Epidermal melanocyte (primary cell): ENCODE results near the gene GFRA3.
"Not testable (repeated sequence)": the region's sequence is repeated elsewhere in the genome, so short reads cannot be mapped to it uniquely, and the experiment has no call there.

Source experiments
- DNase-seq: peaks from one replicate; pipeline ENCODE4 v3.0.0; 2011; ENCODE audit warnings: low spot score; ENCODE audit not compliant: insufficient read length

GFRA3 gene, protein sequence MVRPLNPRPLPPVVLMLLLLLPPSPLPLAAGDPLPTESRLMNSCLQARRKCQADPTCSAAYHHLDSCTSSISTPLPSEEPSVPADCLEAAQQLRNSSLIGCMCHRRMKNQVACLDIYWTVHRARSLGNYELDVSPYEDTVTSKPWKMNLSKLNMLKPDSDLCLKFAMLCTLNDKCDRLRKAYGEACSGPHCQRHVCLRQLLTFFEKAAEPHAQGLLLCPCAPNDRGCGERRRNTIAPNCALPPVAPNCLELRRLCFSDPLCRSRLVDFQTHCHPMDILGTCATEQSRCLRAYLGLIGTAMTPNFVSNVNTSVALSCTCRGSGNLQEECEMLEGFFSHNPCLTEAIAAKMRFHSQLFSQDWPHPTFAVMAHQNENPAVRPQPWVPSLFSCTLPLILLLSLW

DNA sequence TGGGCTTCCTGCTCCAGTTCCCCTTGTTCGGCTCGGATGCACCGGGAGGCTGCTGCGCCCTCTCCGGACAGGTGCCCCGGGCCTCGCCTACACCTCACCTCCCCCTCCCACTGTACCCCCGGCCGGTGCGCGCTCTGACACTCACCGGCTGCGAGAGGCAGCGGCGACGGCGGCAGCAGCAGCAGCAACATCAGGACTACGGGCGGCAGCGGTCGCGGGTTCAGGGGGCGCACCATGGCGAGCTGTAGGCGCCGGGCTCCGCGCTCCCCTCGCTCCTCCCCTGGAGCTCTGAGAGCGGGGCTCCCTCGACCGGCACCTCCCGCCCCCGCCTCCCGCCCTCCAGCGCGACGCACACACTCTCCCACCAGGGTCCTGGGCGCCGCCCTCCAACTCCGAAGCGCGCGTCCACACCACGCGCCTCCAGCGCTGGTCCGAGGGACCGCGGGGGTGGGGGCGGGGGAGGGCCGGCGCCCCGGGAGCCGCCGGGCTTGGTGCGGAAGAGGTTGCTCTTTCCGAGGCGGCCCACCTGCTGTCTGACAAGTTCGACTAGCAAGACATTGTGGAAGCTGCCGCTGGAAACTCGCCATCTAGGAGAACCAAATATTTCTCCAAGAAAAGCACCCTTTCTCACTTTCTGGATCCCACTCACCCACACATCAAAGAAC is at the start of gene GFRA3:
GFRA3 (minus strand) TSS at position 433 of the 665 bp plus-strand sequence; CDS start at position 236, 197 bp downstream.
- DNase-seq: no peak

DNA sequence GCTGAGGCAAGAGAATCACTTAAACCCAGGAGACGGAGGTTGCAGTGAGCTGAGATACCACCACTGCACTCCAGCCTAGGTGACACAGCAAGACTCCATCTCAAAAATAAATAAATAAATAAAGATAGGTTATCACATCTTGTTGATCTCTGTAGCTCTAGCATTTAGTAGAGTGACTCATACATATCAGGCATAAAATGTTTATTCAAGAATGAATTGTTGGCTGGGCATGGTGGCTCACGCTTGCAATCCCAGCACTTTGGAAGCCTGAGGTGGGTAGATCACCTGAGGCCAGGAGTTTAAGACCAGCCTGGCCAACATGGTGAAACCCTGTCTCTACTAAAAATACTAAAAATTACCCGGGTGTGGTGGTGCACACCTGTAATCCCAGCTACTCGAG is 43.8 kb upstream of the GFRA3 start:
- DNase-seq: not testable (repeated sequence)

DNA sequence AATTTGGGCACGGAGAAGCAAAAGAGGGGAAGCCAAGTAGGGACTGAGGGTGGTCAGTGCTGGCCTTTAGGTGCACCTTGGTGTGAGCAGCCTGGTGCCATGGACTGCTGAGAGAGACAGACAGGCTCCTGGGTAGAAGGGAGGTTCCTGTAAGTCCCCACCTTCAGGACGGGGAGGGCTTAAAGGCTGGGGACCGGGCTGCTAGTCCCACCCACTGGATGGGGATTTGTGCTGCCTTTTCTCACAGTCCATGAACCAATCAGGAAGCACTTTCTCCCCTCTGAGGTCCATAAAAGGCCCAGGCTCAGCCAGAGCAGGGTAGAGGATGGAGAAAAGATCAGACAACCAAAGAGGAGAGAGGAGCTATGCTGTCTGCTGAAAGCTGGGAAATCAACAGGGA is 41.9 kb upstream of the GFRA3 start:
- DNase-seq: no peak

DNA sequence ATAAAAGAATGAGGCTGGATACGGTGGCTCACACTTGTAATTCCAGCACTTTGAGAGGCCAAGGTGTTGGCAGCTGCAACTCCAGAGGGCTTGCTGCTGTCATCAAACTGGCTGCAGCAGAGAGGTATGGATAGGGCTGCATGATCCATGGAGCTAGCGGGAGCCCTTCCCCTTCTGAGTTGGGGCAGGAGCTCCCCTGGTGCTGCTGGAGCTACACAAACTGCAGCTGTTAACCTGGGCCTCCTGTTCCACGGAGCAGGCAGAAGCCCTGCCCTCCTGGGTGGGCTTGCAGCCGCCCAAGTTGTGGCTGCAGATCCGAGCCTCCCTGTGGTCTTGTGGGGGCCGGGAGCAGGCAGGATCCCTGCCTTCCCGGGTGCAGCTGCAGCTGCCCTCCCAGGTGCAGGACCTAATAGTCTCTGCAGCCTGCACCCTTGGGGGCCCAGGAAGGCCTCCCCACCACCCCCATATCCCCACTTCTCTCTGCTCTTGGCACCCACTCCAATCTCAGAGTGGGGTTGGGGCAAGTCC is 41.4 kb upstream of the GFRA3 start:
- DNase-seq: no peak

DNA sequence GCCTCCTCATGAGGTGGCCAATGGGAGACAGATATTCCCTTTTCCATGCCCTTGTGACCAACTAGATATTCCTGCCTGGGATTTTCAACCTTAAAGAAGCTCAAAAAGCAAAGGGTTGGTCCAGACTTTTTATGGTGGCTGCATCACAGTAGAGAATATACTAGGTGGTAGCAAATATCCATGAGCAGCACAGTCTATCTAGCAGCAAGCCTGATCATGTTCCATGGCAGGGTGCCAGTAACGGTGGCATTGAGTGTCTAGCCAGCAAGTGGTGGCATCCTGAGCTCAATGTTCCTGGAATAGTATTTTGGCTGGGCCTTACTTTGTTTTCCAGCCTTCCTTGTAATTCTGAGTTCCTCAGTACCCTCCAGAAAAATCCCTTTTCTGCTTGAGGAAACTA is 31.4 kb upstream of the GFRA3 start:
- DNase-seq: no peak

DNA sequence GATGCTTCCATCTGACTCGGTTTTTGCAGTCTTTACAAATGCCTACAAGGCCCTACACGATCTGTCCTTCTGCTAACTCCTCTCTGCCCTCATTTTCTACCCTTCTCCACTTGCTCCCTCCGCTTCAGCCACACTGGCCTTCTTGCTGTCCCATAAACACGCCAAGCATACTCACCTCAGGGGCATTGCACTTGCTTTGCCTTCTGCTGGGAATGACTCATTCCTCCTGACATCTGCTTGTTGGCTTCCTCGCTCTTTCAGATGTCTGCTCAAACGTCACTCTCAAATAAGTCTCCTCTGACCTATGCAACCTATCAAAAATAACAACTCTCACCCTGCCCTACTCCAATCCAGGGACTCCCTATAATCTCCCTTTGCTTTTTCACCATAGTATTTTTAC is 29.0 kb upstream of the GFRA3 start:
- no peak for DNase-seq

DNA sequence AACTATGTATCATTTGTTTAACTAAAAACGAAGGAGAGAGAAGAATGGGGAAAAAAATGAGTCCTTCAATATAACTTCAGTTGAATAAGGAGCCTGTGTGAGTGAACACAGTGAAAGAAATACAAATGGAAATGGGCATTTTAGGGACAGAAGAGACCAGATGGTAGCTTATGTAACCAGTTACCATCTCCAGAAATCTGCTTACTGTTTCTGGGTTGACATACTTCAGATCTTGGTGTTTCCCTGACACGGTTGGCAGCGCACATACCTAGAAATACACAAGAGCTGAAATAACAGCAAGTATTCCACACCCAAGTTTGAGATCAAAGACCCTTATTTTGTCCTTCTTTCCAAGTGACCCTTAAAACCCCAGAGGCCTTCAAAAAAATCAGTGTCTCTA is 14.9 kb upstream of the GFRA3 start:
- no peak for DNase-seq

DNA sequence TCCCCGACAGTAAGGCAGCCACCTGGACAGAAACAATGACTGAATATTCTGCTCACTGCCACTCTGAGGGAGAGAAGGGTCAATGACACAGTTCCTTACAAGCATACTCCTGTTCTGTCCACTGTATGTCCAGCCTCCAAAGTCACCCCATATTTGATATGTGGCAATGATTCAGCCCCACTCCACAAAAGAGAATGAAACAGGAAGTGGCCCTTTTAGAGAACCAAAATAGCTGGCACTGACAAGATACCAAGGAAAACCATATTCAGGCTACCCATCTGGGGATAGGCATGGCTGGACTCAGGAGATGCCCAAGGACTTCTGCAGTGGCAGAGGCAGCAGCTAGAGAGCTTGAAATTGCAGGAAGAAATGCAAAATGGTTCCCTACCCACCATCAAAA is 12.8 kb upstream of the GFRA3 start:
- DNase-seq: no peak

DNA sequence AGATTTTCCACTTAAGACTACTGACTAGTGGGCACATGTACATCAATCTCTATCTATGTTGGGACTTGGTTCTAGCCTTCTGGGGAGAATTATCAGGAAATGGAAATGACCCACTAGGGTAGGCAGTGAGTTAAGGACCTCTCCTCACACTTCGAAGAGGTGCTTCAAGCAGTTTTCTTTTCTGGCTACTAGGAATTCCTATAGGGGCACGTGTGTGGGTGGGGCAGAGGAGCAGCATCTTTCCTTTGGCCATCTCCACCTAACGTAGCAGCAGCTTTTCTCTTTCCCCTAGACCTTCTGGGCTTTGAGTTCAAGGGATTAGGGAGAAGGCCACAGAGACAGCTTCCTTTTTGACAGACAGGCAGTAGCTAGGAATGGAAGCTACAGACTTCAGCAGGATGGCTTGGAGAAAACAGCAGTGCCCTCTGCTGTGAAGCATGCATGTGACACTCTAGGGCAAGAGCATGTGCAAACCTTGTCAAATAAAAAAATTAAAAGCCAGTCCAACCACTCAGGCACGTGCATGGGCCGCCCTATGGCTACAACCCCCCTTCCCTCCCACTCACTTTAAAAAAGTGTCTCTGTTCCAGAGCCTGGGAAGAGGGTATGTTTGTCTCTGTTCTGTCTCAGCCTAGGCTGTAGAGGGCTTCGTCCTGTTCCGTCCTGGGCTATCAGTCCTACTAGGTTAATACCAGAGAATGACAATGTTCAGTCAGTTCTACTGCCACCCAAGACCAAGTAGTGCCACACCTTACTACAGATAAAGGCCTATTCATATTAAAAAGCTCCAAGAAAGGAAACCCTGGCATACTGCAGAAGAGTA is 8.7 kb upstream of the GFRA3 start:
- peak; percentile 76 for DNase-seq

DNA sequence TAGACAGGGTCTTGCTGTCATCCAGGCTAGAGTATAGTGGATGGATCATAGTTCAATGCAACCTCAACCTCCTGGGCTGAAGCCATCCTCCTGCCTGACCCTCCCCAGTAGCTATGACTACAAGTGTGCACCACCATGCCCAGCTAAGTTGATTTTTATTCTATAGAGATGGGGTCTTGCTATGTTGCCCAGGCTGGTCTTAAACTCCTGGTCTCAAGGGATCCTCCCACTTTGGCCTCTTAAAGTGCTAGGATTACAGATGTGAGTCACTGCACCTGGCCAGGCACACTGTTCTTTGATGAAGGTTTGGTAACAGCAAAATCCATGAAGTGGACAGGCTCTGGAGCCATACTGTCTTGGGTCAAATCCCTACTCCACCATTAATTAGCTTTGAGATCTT is 6.5 kb upstream of the GFRA3 start:
- DNase-seq: no peak

DNA sequence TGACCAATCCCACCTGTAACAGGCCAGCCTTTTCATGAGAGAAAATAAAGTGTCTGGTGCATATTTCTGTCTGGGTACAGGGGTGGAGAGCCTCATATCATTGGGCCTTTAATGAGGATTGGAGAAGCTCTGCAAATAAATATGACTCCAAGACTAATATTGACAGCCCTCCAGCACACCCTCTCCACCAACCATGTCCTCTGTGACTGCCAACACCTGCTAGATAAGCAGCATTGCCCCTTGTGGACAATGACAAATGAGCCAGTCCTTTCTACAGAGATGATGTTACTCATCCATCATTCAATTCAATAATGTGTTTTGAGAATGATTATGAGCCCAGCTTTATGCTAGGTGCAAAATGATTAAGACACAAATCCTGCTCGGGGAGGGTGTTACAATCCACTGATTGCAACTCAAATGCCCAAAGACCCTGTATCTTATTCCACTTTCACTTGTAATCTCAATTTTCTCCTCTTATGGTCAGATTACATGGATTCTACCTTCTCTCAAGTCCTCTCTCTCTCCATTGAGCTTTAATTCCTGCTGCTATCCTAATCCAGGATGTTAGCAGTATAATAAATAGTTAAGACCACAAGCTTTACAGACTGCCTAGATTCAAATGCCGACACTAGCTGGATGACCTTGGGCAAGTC is 2.1 kb upstream of the GFRA3 start:
- DNase-seq: no peak

DNA sequence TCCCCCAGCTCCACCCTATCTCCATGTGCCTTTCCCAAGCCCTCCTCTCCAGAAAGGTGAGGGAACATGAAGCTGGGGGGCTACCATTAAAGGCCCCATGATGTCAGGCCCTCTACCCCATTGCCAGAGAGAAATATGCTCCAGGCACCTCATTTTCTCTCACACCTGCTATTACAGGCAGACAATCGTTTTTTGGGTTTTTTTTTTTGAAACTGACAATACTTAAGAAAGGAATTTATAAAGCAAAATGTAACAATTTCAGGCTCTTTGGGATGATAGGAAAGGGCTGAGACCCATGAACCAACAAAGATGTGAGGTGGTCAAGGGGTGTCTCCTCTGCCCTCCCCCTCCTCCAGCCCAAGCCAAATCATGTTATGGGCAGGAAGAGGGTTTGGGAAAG is 1.5 kb upstream of the GFRA3 start:
- DNase-seq: no peak

DNA sequence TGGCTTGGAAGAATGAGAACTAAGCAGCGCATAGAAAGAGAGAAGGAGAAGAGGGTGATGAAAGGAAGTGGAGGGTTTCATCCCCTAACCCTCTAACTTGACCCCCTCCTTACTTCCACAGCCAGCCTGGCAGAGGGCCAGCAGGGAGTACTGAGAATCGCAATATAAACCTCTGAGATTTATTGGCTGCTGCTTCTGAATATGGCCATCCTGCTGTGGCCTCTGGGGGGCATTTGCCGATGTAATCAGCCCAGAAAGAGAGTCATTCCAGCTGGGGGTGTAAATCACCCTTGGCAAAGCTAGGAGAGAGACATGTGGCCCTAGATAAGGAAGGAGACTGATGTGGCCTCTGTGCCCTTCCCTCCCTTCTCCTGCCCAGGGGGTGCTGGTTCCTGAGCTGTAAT is 960 bp upstream of the GFRA3 start:
- no peak for DNase-seq

DNA sequence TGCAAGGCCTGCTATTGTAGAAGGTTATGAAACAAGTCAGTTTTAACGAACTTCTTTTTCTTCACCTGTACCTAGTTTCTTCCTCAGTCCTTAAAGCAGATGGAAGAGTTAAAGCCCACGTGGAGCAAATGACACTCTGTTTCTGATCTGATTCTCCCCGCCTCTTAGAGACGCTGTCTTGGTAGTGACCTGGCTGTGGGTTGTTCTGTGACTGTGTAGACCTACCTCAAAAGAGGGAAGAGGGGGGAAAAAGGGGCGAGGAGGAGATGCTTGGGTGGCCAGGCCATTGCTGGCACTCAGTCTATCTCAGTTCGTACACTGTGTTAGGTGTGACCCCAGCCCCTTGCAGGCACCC is 610 bp downstream of the GFRA3 start:
- DNase-seq: no peak

DNA sequence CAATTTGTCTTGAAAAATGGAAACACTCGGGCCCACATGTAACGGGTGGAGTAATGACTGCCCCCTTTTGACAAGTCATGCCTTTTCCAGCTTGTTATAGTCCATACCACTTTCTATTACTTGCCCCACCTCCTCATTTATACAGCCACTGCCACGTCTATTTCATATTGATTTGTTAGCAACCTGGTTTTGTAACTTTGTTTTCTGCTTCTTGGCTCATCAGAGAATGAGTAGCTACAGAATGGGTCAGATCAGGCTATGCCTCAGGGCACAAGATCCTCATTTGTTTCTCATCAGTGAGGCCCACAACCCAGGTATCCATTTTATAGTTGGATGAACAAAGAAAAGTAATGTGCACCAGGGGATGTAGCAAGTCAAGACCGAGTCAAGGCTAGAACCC is 1.7 kb downstream of the GFRA3 start:
- DNase-seq: no peak

DNA sequence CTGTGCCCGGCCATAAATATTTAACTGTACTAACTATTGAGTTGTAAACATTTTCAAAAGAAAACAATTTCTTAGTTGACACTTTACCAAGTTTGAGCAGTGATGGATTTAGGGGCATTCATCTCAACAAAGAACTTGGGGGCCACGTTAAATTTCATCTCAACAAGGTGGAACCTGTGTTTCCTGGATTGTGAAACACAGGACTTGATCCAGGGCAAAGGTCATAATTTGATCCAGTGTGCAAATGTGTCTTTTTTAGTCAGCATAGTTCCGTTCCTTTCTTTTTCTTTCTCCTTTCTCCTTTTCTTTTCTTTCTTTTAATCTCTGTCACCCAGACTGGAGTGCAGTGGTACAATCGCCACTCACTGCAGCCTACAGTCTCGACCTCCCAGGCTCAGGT is 3.1 kb downstream of the GFRA3 start:
- no peak for DNase-seq

DNA sequence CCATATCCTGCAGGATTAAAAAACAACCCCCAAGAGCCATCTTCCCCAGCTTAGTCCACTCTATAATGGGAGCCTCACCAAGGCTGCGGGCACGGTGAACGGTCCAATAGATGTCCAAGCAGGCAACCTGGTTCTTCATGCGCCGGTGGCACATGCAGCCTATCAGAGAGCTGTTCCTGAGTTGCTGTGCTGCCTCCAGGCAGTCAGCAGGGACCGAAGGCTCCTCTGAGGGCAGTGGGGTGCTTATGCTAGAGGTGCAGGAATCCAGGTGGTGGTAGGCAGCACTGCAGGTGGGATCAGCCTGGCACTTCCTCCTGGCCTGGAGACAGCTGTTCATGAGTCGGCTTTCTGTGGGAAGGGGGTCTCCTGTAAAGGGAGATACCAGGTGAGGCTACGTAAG is 10.2 kb downstream of the GFRA3 start:
- no peak for DNase-seq

DNA sequence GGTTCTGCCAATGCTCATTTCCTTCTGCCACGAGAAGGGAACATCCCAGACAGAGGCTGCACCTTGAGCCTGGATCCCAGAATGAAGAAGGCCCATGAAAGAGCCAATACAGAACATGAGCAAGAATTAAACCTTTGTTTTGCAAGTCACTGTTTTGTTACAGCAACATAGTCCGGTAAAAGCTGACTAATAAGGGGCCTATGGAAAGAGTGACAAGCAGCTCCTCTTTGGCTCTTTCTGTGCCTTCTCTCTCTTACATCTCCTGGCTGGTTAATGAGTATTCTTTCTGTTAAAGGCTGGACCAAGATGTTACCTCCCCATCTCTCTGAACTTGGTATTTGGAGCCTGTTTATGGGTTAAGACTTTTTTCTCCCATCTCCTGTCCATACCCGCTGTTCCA is 10.8 kb downstream of the GFRA3 start:
- no peak for DNase-seq

DNA sequence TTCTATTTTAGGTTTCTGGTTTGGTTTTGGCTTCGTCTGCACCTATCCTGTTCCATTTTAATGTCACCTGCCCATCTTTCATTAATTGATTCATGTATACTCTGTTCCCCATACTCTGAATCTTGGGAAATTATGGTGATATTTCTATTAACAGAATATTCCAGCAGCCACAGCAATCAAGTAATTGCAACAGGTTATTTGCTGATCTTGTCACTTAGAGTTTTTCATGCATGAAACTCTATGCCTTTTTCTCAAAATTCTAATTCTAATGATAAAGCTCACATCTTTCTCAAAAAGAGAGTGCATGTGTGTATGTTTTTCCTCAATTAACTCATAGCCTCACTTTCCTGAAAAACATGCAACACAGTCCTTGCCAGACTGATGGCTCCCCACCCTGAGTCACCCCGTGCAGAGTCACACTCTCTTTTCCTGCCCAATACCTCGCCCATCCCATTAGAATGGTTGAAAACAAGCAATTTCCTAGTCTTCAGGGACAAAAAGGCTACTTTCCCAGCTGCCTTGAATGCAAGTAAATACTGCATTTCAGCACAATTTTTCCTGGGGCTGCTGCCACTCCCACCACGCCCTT is 15.6 kb downstream of the GFRA3 start:
- no peak for DNase-seq

DNA sequence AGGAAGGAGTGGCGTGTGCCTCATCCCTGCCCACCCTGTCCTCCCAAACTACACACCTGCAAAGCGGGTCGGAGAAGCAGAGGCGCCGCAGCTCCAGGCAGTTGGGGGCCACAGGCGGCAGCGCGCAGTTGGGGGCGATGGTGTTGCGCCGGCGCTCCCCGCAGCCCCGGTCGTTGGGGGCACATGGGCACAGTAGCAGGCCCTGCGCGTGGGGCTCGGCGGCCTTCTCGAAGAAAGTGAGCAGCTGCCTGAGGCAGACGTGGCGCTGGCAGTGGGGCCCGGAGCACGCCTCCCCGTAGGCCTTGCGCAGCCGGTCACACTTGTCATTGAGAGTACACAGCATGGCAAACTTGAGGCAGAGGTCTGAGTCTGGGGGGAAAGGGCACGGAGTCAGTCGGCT is 16.8 kb downstream of the GFRA3 start:
- DNase-seq: no peak

DNA sequence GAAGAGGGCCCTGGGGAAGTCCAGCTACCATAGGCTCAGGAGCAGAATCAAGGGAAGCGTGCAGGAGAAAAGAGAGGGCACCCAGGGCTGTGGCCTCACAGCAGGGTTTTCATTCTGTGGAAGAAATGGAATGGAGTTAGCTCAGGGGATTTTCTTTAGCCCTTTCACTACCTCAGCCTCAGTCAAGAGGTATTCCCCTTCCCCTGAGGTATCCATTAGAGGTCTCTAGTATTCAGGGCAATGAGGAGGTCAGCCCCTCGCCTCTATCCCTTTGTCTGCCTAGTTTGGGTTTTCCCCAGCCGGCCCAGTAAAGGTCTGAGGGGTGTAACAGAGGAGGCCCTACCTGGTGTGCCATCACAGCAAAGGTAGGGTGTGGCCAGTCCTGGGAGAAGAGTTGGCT is 21.5 kb downstream of the GFRA3 start:
- DNase-seq: no peak
